Motor neuron (in vitro differentiated cells): Measurements from ENCODE around the gene MRPS26. TPM values are rescaled to one million over a fixed set of nuclear protein-coding genes. Genes with fewer than 3 reads are reported as not detected.
"Not testable (repeated sequence)": the region's sequence is repeated elsewhere in the genome, so short reads cannot be mapped to it uniquely, and the experiment has no call there.

Source experiments
- ATAC-seq, 8 experiments: fragments of 200-7000 bp; cut with Tn5 transposase; replicated peaks in 6 of 8; 2 replicates each; pipeline ENCODE4 v1.8.0; 2021; ENCODE audit warnings: mild to moderate bottlenecking in 8 of 8, moderate library complexity in 8 of 8
- H3K27ac ChIP-seq, 2 donors: fragments of 250-450 bp; sonication (Bioruptor Pico); 2 replicates each; pipeline ENCODE4 v1.9.0; 2021; ENCODE audit warnings: antibody characterized with exemption in 2 of 2, mild to moderate bottlenecking in 2 of 2, moderate library complexity in 1 of 2
- H3K4me1 ChIP-seq, 2 donors: fragments of 250-450 bp; sonication (Bioruptor Pico); replicated peaks in 1 of 2; 2 replicates each; pipeline ENCODE4 v1.6.1; 2021; ENCODE audit warnings: antibody characterized with exemption in 2 of 2, mild to moderate bottlenecking in 2 of 2, moderate library complexity in 1 of 2
- H3K4me3 ChIP-seq, 5 donors: fragments of 250-450 bp; sonication (Bioruptor Pico); 2 replicates each; pipeline ENCODE4 v1.9.0; 2021; ENCODE audit warnings: antibody characterized with exemption in 5 of 5, mild to moderate bottlenecking in 5 of 5, moderate library complexity in 4 of 5
- WGBS, 10 experiments: fragments of 450-650 bp; shearing (Covaris generic); methylation state at CpG; one replicate each; pipeline ENCODE4 v1.0.0; 2022; 5-methylcytosine and 5-hydroxymethylcytosine counted together
- in situ Hi-C, 9 experiments: fragments of 400-800 bp; cut with MboI; loops; one replicate each; pipeline ENCODE4 v1.15.0; 2021; ENCODE audit warnings: low sequenced_read_pairs in 9 of 9, low pct_unique_long_range_greater_than_20kb in 2 of 9; ENCODE audit not compliant: unreplicated experiment in 9 of 9
- total RNA-seq, 8 experiments: library from RNA; unstranded; fragments of 300-600 nt; gene quantifications; 2 replicates each; pipeline versions ENCODE4 v1.2.3 to v1.2.4, GENCODE V29; 2022

The MRPS26 gene
- total RNA-seq: 10 to 100 TPM; 33.9 to 68.1 (median 54.1) TPM

GRCh38 chr20:3045816-3046676 is at the start of gene MRPS26:
Gene MRPS26 (plus strand): TSS chr20:3046052. CDS start chr20:3046069, 17 bp downstream.
- WGBS, 10 experiments: 0% methylated on average over 2 to 9 of the region's 104 CpGs; no CpG with 5 or more reads in 6 of the 10 experiments
- peak within 1 kb of the TSS; percentile 84 to 95 for H3K27ac ChIP-seq
- peak; percentile 88 to 95 (median 94) for ATAC-seq
- H3K4me3 ChIP-seq: peak within 1 kb of the TSS; percentile 50 to 93 (median 61)
- in situ Hi-C loops: no loop called here
- peaks cover 10 to 12% of the 10 kb centered on the region in 2 donors for H3K4me1 ChIP-seq

GRCh38 chr20:2998728-2999127 is 47.1 kb upstream of the MRPS26 start:
- no peak for ATAC-seq
- Histone ChIP-seq H3K4me1 (no peaks in the 10 kb centered on the region), H3K27ac (no peak overlapping the region), H3K4me3 (no peak overlapping the region)
- in situ Hi-C loops: no loop called here

DNA sequence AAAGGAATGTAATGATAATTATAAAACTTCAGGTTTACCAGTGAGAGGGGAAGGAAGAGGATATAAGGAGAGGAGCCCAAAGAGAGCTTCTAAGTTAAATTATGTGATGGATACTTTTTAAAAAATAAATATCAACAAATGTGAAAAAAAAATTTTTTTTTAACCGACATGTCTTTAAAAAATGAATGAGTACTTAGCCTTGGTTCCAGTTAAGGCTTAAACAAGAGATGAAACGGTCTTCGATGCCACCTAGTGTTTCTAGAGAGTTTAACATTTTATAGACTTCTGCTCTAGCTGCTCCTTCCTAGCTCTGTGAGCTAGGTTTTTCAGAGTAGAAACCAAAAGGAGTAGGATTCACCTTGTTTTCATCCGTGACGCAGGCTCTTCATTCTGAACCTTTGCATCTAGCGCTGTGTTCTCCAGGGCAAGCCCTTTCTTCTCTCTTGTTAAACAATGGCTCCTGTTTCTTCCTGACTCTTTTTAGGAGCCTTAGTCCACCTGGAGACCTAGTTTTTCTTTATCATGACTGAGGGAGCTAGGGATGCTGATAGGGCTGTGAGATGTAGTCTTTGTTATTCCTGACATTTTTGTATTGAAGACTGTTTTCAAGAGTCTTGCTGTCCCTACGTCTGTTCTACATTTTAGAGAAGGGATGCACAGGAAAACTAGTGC is 44.9 kb upstream of the MRPS26 start:
- in situ Hi-C loops: no loop called here
- H3K4me3 ChIP-seq: no peak overlapping the region
- peak in 3 of 8 experiments; percentile 56 to 75 (median 73) for ATAC-seq
- 40 to 67% (median 58%) methylated on average over 3 to 7 of the region's 7 CpGs for WGBS, 10 experiments
- no peaks in the 10 kb centered on the region for H3K4me1 ChIP-seq
- no peak overlapping the region for H3K27ac ChIP-seq

- Histone ChIP-seq H3K4me3 (no peak overlapping the region), H3K27ac (no peak overlapping the region), H3K4me1 (no peaks in the 10 kb centered on the region)
- ATAC-seq: no peak
- 80 to 100% (median 96%) methylated on average over 1 to 2 of the region's 2 CpGs; no CpG with 5 or more reads in 2 of the 10 experiments for WGBS, 10 experiments
- in situ Hi-C loops: no loop called here
Observed at GRCh38 chr20:3003416-3003815, 42.4 kb upstream of the MRPS26 start.

DNA sequence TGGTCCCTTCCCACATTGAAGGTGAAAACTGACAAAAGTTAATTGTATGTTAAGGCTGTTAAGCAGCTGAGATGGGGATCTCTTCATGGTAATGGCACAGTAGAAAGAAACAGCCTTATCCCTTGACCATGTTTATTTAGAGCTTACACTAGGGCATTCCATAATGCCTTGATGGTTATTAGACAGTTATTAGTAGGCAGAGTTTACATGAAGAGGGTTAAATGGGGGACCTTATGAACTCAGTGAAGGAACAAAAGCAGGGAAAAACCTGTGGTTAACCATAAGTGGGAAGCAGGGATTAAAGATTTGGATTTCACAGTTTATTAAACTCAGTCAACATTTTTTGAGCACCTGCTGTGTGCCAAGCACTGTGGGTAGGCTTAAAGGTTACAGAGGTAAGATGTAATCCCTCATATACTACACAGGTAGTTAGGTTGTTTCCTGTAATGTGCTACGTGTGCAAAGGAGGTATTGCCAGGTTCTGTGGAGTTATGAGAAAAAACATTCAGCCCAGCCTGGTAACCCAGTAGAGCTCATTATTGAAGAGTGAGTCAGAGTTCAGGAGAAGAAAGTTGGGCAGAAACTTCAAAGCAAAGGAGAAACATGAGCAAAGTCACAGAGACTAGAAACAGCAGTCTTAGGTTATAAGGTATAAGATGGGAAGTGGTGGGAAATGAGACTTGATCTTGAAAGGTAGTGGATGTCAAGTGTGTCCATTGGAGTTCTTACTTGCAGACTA is 34.7 kb upstream of the MRPS26 start:
- 33 to 100% (median 100%) methylated on average over 1 of the region's 1 CpG; no CpG with 5 or more reads in 7 of the 10 experiments for WGBS, 10 experiments
- ATAC-seq: no peak
- no peak overlapping the region for H3K4me3 ChIP-seq
- in situ Hi-C loops: no loop called here
- H3K4me1 ChIP-seq: no peaks in the 10 kb centered on the region
- H3K27ac ChIP-seq: no peak overlapping the region

DNA sequence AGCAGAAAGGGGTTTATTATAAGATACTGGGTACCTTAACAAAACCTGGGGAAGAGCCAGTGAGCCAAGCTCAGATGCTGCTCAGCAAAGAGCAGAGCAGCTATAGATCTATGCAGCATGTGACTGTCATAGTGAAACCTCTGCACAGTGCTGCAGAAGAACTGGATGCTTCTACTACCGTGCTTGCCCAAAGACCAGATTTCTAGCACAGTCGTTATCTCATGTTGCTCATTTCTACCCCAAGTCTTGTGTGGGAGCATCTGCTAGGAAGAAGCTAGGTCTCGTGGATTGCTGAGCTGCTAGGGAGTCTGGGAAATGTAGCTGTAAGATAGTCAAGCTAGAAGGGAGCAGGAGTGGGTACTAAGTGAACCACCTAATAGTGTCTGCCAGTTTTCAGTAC is 34.1 kb upstream of the MRPS26 start:
- in situ Hi-C loops: no loop called here

DNA sequence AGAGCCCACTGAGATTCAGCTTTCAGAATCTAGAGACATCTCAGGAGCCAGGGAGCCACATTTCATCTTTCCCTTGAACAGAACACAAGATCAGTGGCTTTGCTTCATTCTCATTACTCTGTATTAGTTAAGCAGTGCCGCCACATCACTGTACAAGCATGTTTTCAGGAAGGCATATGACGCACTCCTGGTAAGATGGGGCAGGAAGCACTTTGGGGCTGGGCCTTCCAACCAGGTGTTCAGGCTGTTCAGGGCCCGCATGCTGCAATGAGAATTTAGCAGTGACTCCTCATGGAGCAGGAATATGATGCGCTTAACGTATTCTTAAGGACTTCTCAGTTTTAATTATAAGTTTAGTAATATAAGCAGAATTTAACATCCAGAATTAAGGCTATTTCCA is 32.1 kb upstream of the MRPS26 start:
- WGBS, 10 experiments: 90 to 100% (median 100%) methylated on average over 2 to 5 of the region's 5 CpGs; no CpG with 5 or more reads in 3 of the 10 experiments
- ATAC-seq: no peak
- in situ Hi-C loops: no loop called here
- Histone ChIP-seq H3K4me1 (no peaks in the 10 kb centered on the region), H3K4me3 (no peak overlapping the region), H3K27ac (no peak overlapping the region)

More for the DNA sequence above, 34.1 kb upstream of the MRPS26 start:
- WGBS, 10 experiments: 70 to 100% (median 94%) methylated on average over 1 to 3 of the region's 3 CpGs; no CpG with 5 or more reads in 3 of the 10 experiments
- Histone ChIP-seq H3K27ac (no peak overlapping the region), H3K4me1 (no peaks in the 10 kb centered on the region), H3K4me3 (no peak overlapping the region)
- no peak for ATAC-seq

- WGBS, 10 experiments: 92 to 100% (median 98%) methylated on average over 1 to 6 of the region's 7 CpGs; no CpG with 5 or more reads in 4 of the 10 experiments
- Histone ChIP-seq H3K27ac (no peak overlapping the region), H3K4me3 (no peak overlapping the region), H3K4me1 (no peaks in the 10 kb centered on the region)
- in situ Hi-C loops: no loop called here
- no peak for ATAC-seq
Observed at GRCh38 chr20:3014179-3014578, 31.7 kb upstream of the MRPS26 start.

GRCh38 chr20:3014662-3015061 is 31.2 kb upstream of the MRPS26 start:
- in situ Hi-C loops: no loop called here
- no peak for ATAC-seq
- 50 to 100% (median 94%) methylated on average over 1 to 3 of the region's 3 CpGs; no CpG with 5 or more reads in 4 of the 10 experiments for WGBS, 10 experiments
- H3K27ac ChIP-seq: no peak overlapping the region
- no peaks in the 10 kb centered on the region for H3K4me1 ChIP-seq
- no peak overlapping the region for H3K4me3 ChIP-seq

GRCh38 chr20:3015302-3015701 is 30.6 kb upstream of the MRPS26 start:
- in situ Hi-C loops, H3K4me3 ChIP-seq, ATAC-seq, H3K27ac ChIP-seq, H3K4me1 ChIP-seq: not testable (repeated sequence)
- 73 to 100% (median 90%) methylated on average over 1 to 4 of the region's 5 CpGs; no CpG with 5 or more reads in 2 of the 10 experiments for WGBS, 10 experiments

- in situ Hi-C loops: no loop called here
- H3K4me3 ChIP-seq: no peak overlapping the region
- H3K27ac ChIP-seq: no peak overlapping the region
- 90 to 100% (median 100%) methylated on average over 1 to 4 of the region's 4 CpGs; no CpG with 5 or more reads in 3 of the 10 experiments for WGBS, 10 experiments
- no peak for ATAC-seq
- no peaks in the 10 kb centered on the region for H3K4me1 ChIP-seq
Observed at GRCh38 chr20:3021327-3021726, 24.5 kb upstream of the MRPS26 start.

DNA sequence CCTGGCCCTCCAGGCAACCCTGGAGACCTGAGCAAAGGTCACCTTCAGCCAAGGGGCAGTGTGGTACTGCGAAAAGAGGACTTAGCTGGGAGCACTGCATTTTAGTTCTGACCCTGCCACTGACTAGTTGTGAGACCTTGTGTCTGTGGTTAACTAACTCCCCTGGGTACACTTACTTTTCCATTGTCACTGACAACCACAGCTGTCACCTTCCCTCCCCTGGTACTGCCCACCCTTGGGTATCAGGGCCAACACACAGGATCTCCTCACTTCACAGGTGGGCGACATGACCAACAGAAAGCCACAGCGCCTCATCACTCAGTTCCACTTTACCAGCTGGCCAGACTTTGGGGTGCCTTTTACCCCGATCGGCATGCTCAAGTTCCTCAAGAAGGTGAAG is 24.1 kb upstream of the MRPS26 start:
- ATAC-seq: no peak
- 83 to 100% (median 100%) methylated on average over 1 to 2 of the region's 5 CpGs; no CpG with 5 or more reads in 7 of the 10 experiments for WGBS, 10 experiments
- Histone ChIP-seq H3K4me3 (no peak overlapping the region), H3K27ac (no peak overlapping the region), H3K4me1 (no peaks in the 10 kb centered on the region)
- in situ Hi-C loops: no loop called here
